HG03520 (cell line): Measurements from ENCODE around the gene AKT3.

Experiments
- ATAC-seq: cut with Tn5 transposase; IDR thresholded peaks from one replicate; pipeline ENCODE4 v1.9.1; 2021; ENCODE audit warnings: mild to moderate bottlenecking, moderate library complexity; ENCODE audit not compliant: unreplicated experiment

AKT3 gene

DNA sequence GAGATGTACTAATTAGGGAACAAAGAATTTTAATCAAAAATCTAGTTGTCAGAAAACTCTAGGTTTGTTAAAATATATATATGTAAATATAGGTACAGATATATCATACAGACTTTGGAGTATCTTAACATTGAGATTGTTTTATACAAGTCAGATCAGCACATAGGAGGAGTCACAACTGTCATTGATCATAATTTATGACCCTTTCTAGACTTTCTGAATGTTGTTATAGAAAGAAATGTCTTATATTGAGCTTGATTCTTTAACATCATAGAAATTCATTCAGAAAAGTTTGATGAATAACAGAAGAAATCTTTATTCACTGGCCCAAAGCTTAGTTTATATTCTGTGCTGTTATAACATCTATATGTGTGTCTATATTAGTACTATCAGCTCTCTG, 408.4 kb downstream of the AKT3 start:
- ATAC-seq, result no peak

DNA sequence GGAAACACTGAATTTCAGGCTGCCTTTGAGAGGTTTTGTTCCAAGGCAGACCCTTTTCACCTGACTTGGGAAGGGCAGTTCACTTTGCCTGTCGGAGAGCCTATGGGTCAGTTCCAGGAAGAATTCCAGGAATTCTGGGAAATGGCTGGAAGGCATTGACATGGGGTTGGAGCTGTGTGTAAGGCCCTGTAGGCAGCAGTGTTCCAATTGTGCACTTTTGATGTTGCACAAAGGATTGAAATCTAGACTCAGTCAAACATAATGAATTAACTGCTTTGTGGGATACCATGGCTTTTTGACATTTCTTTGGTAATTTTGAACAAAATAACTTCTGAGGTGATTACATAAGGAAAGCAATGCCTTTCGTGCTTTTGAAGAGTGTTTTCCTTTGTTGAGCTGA, 409.6 kb downstream of the AKT3 start:
- no peak for ATAC-seq

DNA sequence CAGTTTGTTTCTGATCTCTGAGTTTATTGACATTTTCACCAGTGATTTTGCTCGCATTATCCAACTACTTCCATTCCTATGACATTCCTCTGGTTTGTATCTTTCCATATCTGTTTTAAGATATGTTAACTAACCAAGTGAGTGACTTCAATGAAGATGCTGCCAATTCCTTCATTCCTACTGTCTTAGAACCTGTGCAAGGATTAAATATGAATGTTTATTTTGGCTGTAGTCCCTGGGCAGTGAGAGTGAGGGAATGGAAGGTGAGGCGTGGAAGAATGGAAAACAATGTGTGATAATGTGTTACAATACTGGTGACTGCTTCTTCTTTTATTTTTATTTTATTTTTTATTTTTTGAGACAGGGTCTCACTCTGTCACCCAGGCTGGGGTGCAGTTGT, 411.2 kb downstream of the AKT3 start:
- no peak for ATAC-seq
